GM19238 (cell line): ENCODE results near the gene PPM1H.

Experiments
- DNase-seq: peaks from one replicate; pipeline ENCODE4 v3.0.0; 2011; ENCODE audit warnings: low spot score; ENCODE audit not compliant: insufficient read length

The PPM1H gene

DNA sequence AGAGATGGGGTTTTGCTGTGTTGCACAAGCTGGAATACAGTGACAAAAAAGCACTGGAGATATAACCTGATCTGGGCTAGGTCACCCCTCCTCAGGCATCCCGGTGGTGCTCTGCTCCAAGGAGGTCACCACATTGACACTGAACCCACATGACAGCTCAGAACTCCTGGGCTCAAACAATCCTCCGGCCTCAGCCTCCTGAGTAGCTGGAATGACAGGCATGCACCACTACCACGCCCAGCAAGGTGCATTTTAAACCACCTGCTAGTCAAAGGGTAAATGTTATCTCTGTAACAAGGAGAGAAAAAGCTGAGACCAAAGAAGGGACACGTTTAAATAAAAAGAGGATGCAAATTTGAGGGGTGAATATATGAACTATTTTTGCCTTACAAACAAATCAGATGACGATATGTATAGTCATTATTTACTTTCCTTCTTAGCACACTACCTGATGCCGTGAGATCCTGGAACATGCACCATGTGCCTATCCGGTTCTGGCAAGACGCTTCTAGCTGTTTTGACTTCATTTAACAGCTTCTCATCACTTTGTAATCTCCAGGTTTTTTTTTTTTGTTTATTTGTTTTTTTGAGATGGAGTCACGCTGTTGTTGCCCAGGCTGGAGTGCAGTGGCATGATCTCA is 135.1 kb downstream of the PPM1H start:
- DNase-seq: no peak

- DNase-seq: peak; percentile 56
Observed at GRCh38 chr12:62799126-62799736, 135.7 kb downstream of the PPM1H start.

- DNase-seq: no peak
Observed at GRCh38 chr12:62794218-62794583, 140.7 kb downstream of the PPM1H start.

GRCh38 chr12:62793256-62794217 is 141.4 kb downstream of the PPM1H start:
- peak; percentile 37 for DNase-seq

- no peak for DNase-seq
Observed at GRCh38 chr12:62792236-62792870, 142.6 kb downstream of the PPM1H start.

GRCh38 chr12:62789851-62790250 is 145.1 kb downstream of the PPM1H start:
- no peak for DNase-seq

- DNase-seq: no peak
Observed at GRCh38 chr12:62787611-62788010, 147.3 kb downstream of the PPM1H start.

GRCh38 chr12:62787023-62787422 is 147.9 kb downstream of the PPM1H start:
- DNase-seq: no peak

DNA sequence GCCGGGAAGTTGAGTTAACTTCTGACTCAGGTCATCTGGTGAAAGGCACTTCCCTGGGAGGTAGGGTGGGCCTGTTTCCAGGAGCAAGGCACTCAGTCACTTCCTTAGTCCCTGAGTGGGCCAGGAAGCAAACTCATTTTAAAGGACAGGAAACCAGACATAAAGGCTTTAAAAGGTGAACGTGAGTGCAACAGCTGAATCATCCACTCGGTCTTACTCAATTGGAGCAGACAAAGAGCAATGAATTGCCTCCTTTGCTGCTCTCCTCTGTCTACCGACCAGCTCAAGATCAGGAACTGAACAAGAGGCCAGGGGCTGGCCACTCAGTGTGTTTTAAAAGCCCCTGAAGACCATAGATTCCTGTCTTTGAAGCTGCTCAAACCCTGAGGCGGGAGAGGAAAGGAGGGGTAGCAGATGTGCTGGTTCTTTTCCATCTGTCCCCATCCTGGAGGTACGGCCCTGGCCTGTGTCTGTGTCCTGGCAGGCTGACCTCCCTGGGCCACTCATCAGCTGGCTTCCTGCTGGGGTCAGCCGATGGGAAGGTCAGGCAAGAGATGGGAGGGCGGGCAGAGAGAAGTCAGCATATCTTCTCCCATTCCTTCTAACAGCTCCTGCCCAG is 148.9 kb downstream of the PPM1H start:
- no peak for DNase-seq

DNA sequence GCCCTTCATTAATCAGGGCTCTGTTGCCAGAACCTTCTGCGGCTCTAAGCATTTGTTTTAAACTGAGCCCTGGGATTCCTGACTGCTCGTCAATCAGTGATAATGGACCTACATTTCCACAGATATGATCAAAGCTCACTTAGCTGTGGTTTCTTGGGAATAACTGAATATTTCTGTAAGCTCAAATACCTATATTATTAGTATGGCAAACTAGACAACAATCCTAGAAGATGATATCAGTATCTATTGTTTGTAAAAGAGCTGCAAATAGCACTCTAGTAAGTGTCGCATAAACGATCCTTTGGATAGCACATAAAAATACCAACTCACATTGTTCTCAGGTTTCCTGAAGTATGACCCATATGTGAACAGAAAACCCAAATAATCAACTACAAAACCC is 150.4 kb downstream of the PPM1H start:
- no peak for DNase-seq

GRCh38 chr12:62783881-62784280 is 151.1 kb downstream of the PPM1H start:
- DNase-seq: no peak

GRCh38 chr12:62781136-62781880 is 153.6 kb downstream of the PPM1H start:
- no peak for DNase-seq

DNA sequence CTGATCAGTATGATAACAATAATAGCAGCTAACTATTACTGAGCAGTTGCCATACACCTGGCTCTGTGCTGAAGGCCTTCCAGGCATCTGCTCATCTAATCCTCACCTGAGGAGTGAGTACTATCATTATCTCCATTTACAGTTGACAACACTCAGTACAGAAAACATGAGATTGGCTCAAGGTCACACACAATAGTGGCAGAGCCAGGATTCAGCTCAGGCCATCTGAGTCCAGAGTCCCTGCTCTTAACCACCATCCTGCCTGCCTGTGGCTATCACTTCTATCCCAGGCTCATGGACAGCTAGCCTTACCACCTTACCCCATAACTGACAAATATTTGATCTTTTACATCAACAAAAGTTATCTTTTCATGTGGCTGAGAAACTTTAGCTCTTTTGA is 155.5 kb downstream of the PPM1H start:
- DNase-seq: no peak

DNA sequence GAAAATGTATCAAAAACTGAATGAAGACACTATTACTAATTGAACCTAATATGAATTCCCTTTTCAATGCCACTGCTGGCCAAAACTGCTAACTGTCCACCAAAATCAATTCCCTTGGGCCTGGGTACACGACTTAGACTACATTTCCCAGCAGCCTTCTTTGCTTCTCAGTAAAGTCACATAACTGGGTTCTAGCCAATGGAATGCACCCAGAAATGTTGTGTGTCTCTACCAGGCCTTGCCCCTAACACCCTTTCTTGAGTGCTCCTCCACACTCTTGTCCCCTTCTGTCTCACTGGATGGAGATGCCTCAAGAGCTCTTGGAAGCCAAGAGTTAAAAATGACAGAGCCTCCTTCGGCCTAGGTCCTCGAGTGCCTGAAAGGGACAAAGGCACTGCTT is 156.8 kb downstream of the PPM1H start:
- no peak for DNase-seq

- no peak for DNase-seq
Observed at GRCh38 chr12:62776997-62777396, 158.0 kb downstream of the PPM1H start.

DNA sequence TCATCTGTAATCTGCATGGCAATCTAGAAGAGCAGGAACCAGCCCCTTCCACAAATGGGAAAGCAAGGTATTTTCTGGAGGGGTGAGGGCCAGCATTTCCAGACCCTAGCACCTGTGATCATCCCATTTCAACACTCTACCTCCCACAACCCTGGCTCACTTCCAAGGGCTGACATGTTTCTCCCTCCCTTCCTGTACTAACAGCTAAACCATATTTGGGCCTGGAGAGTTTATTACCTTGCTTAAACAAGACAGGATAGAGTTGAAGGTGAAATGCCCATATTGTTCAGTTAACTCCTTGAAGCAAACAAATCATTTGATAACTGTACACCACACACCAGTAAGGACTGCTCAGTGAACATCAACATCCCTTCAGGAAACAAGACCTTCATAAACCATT is 158.4 kb downstream of the PPM1H start:
- DNase-seq: no peak

DNA sequence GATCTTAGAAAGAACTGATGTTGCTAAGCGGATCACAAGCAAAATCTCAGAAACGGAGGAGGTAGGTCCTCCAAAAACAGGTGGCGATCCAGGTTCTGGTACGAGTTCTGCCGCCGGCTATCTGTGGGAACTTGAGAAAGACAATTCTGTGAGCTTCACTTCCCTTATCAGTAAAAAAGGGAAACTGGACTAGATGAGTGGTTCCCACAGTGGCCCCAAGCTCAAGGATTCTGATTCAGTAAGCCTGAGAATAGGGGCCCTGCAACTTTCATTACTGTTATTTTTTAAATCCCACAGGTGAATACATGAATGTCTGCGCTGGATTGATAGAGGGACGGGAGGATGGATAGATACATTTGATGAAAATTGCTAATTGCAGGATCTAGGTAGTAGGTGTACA is 160.2 kb downstream of the PPM1H start:
- no peak for DNase-seq

DNA sequence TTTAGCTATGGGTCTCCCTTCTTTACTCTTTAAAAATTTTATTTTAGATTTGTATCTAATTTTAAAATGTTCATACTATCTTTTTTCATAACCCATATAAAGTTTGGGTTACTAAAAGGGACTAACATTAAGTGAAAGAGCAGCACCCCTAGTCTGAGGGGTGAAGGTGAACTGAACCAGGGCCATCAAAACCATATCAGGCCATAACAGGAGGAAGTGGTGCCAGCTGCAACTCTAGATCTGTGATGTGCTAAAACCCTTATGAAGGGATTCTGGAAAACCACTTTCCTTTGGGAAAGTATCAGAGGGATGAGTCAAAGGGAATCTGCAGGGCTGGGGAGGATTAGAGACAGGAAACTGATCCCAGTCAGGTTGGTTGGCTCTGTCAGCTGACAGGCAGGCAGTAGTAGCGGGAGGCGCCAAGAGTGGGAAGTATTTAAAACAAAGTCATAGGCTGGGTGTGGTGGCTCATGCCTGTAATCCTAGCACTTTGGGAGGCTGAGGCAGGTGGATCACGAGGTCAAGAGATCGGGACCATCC is 162.5 kb downstream of the PPM1H start:
- DNase-seq: no peak

DNA sequence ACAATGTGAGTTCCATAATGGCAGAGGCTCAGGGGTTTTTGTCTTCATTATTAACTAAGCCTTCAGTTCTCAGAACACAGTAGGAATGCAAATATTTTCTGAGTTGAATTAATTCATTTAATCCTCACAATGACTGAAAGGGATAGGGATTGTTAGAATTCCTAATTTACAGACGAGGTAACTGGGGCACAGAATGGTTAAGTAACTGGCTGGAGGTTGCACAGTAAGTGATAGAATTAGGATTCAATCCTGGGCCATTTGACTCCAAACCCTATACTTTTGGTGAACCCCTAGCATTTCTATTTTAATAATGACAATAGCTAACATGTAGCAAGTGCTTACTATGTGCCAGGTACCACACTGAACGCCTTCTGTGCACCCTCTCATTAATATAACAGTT is 163.1 kb downstream of the PPM1H start:
- DNase-seq: no peak

DNA sequence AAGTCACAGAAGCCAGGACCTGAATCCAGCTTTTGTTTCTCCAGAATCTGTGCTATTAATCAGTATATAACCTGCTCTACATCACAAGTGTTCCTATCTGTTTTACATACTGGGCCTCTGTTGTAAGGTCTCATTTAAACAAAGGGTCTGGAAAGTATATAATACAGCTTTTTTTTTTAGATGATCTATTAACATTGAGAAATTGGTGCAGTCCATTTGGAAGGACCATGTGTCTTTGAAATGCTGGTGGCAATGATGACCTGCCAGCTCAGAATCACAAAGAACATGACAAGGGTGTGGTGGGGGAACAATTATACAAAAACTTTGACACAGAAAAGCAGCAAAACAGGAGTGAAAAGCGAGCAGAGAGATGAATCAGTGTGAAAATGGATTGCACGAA is 164.6 kb downstream of the PPM1H start:
- no peak for DNase-seq
